A549 (cell line): ENCODE data around the gene TESMIN. TPM values are rescaled to one million over a fixed set of nuclear protein-coding genes. Genes with fewer than 3 reads are reported as not detected.

Experiments
- ATAC-seq, 2 experiments: fragments of 200-7000 bp in 1 of 2; fragments of >200 bp in 1 of 2; cut with Nextera tagmentation in 1 of 2; cut with Tn5 transposase in 1 of 2; 3 replicates each; pipeline versions ENCODE4 v1.8.0 to v1.9.1; 2018 to 2020; ENCODE audit warnings: mild to moderate bottlenecking in 1 of 2, moderate library complexity in 1 of 2
- CTCF ChIA-PET: fragments of 300-600 bp; sonication (Branson Sonifier 250); formaldehyde crosslinking; extraction: SDS; loops from one replicate; lab custom pipeline; 2021; ENCODE audit warnings: antibody characterized with exemption, inconsistent platforms; lab: Yijun Ruan, JAX
- POLR2A ChIA-PET: fragments of 350-600 bp; formaldehyde crosslinking; extraction: SDS; loops from one replicate; lab custom pipeline; 2021; ENCODE audit warnings: antibody characterized with exemption, inconsistent platforms; lab: Yijun Ruan, JAX
- DNase-seq, 2 experiments: peaks; one replicate each; pipeline versions ENCODE4 v3.0.0 to v3.0.0-alpha.2; 2011 to 2016; ENCODE audit warnings: low read depth in 1 of 2, low spot score in 1 of 2
- FAIRE-seq: peaks from 2 replicates; lab custom pipeline; 2011; peaks lifted over from hg19 to GRCh38; lab: Jason Lieb, UNC
- H3K27ac ChIP-seq, 2 experiments: fragments of >200 bp; sonication (Bioruptor Twin); formaldehyde crosslinking; 3 replicates each; pipeline ENCODE4 v1.5.1; 2016 to 2017
- H3K4me1 ChIP-seq: fragments of >200 bp; sonication (Bioruptor Twin); formaldehyde crosslinking; 3 replicates; pipeline ENCODE4 v1.6.1; 2016
- H3K4me2 ChIP-seq: fragments of >200 bp; sonication (Bioruptor Twin); formaldehyde crosslinking; 3 replicates; pipeline ENCODE4 v1.6.1; 2016
- H3K4me3 ChIP-seq: fragments of >200 bp; sonication (Bioruptor Twin); formaldehyde crosslinking; 3 replicates; pipeline ENCODE4 v1.5.1; 2016
- H3K9me3 ChIP-seq: fragments of >200 bp; sonication (Bioruptor Twin); formaldehyde crosslinking; 3 replicates; pipeline ENCODE4 v1.6.1; 2016
- CBX8 ChIP-seq: fragments of 200-600 bp; sonication (generic); IDR thresholded peaks from 2 replicates; pipeline ENCODE4 v1.6.1; 2016
- CEBPB ChIP-seq, 2 experiments: fragments of >200 bp in 1 of 2; sonication (Bioruptor Twin) in 1 of 2; formaldehyde crosslinking in 1 of 2; IDR thresholded peaks; 2 replicates each; pipeline ENCODE4 v1.6.1; 2012 to 2016
- CHD4 ChIP-seq: fragments of 200-600 bp; sonication (generic); IDR thresholded peaks from 2 replicates; pipeline ENCODE4 v1.6.1; 2016; ENCODE audit warnings: antibody characterized with exemption, mild to moderate bottlenecking, borderline replicate concordance
- EHMT2 ChIP-seq: fragments of 200-600 bp; sonication (generic); IDR thresholded peaks from 2 replicates; pipeline ENCODE4 v1.6.1; 2016; ENCODE audit warnings: antibody characterized with exemption, low read depth, mild to moderate bottlenecking, moderate library complexity
- EP300 ChIP-seq, 2 experiments: fragments of >200 bp; sonication (Bioruptor Twin); formaldehyde crosslinking; IDR thresholded peaks; 2 replicates in 1 of 2; 3 replicates in 1 of 2; pipeline ENCODE4 v1.6.1; 2016 to 2017
- FOXS1 ChIP-seq: fragments of 250-450 bp; sonication (Bioruptor Pico); IDR thresholded peaks from 2 replicates; pipeline ENCODE4 v1.5.0; 2020; ENCODE audit warnings: mild to moderate bottlenecking, moderate library complexity
- GATA3 ChIP-seq: IDR thresholded peaks from 2 replicates; pipeline ENCODE4 v1.6.1; 2012; ENCODE audit warnings: borderline replicate concordance
- HDAC2 ChIP-seq: fragments of 200-600 bp; sonication (generic); IDR thresholded peaks from 2 replicates; pipeline ENCODE4 v1.6.1; 2016
- HOXA7 ChIP-seq: fragments of 250-450 bp; sonication (Bioruptor Pico); IDR thresholded peaks from 2 replicates; pipeline ENCODE4 v1.5.0; 2020; ENCODE audit warnings: mild to moderate bottlenecking, moderate library complexity
- HOXB13 ChIP-seq: fragments of 250-450 bp; sonication (Bioruptor Pico); IDR thresholded peaks from 2 replicates; pipeline ENCODE4 v1.5.0; 2020; ENCODE audit warnings: low read depth, mild to moderate bottlenecking, moderate library complexity
- JUNB ChIP-seq: fragments of >200 bp; sonication (Bioruptor Twin); formaldehyde crosslinking; IDR thresholded peaks from 2 replicates; pipeline ENCODE4 v1.6.1; 2016
- NPAS2 ChIP-seq: fragments of 250-450 bp; sonication (Bioruptor Pico); IDR thresholded peaks from 2 replicates; pipeline ENCODE4 v1.8.0; 2022; ENCODE audit warnings: mild to moderate bottlenecking, moderate library complexity, borderline replicate concordance
- RAD21 ChIP-seq, 2 experiments: fragments of >200 bp in 1 of 2; sonication (Bioruptor Twin) in 1 of 2; formaldehyde crosslinking in 1 of 2; IDR thresholded peaks in 1 of 2; conservative IDR thresholded peaks in 1 of 2; 2 replicates in 1 of 2; 3 replicates in 1 of 2; pipeline ENCODE4 v1.6.1; 2012 to 2018; ENCODE audit warnings: inconsistent platforms in 1 of 2
- RARB ChIP-seq: fragments of 250-450 bp; sonication (Bioruptor Pico); IDR thresholded peaks from 2 replicates; pipeline ENCODE4 v1.8.0; 2021; ENCODE audit warnings: mild to moderate bottlenecking, moderate library complexity
- TFCP2L1 ChIP-seq: fragments of 250-450 bp; sonication (Bioruptor Pico); IDR thresholded peaks from 2 replicates; pipeline ENCODE4 v1.5.0; 2021; ENCODE audit warnings: mild to moderate bottlenecking
- ZC3H11A ChIP-seq: fragments of 450-650 bp; IDR thresholded peaks from 2 replicates; pipeline ENCODE4 v1.6.1; 2014; ENCODE audit warnings: antibody characterized with exemption, mild to moderate bottlenecking
- WGBS: methylation state at CpG from one replicate; pipeline ENCODE4 v1.1.6; 2017; ENCODE audit errors: missing lambda C conversion rate; 5-methylcytosine and 5-hydroxymethylcytosine counted together
- polyA plus RNA-seq, 4 experiments: library from polyadenylated mRNA; depleted of rRNA in 3 of 4; stranded (reverse); fragments of >200 nt; fragmentation: RNase III in 1 of 4; extraction: RNeasy Plus Mini Kit Qiagen cat#74134 plus additional on column Dnase treatment in 1 of 4; gene quantifications; 2 replicates in 3 of 4; 3 replicates in 1 of 4; pipeline ENCODE4 v1.2.3, GENCODE V29; 2011 to 2017
- TF ChIP-seq, protein P1 (sequence below): fragments of >200 bp; sonication (Bioruptor Twin); formaldehyde crosslinking; IDR thresholded peaks from 2 replicates; pipeline ENCODE4 v1.6.1; 2016
- TF ChIP-seq, protein P2 (sequence below): fragments of 150-350 bp; IDR thresholded peaks from 2 replicates; pipeline ENCODE4 v1.6.1; 2014; ENCODE audit warnings: low read depth, mild to moderate bottlenecking, low read length
- TF ChIP-seq, protein P3 (sequence below): fragments of 200-600 bp; sonication (generic); IDR thresholded peaks from 2 replicates; pipeline ENCODE4 v1.6.1; 2016; ENCODE audit warnings: antibody characterized with exemption, mild to moderate bottlenecking, moderate library complexity

TESMIN gene
- polyA plus RNA-seq, 2 of the 4 experiments (the other 2 are of a cell fraction), result 4.5 to 5.2 TPM

DNA sequence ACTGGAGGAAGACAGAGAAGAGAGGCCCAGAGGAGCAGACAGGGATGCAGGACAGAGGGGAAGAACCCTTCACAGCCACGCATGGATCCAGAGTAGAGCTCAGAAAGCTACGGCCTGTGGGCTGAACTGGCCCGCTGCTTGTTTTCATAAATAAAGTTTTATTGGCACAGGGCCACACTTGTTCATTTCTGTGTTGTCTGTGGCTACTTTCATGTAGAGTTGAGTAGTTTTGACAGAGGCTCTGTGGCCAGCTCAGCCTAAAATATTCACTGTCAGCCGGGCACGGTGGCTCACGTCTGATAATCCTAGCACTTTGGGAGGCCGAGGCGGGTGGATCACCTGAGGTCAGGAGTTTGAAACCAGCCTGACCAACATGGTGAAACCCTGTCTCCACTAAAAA, 93.2 kb downstream of the TESMIN start:
- FAIRE-seq, result no peak
- DNase-seq, result no peak
- ChIA-PET CTCF (interaction anchor here (1.1 kb wide), 1 partner anchor 74 kb away, joined by 3 read pairs; no protein-coding TSS in a partner anchor), POLR2A (no interaction called here)
- Histone ChIP-seq H3K9me3 (peaks cover 8% of the 10 kb centered on the region; the same call in 2 of the 3 replicates), H3K27ac (no peak overlapping the region), H3K4me3 (no peak overlapping the region), H3K4me2 (no peak overlapping the region), H3K4me1 (peaks cover 10% of the 10 kb centered on the region; the same call in 2 of the 3 replicates)
- TF ChIP-seq HOXB13 (CRISPR knock-in tag), result no peak
- no peak for TF ChIP-seq CEBPB (IDR thresholded peaks at IDR 0.05)
- TF ChIP-seq CHD4, result no peak
- TF ChIP-seq HOXA7 (CRISPR knock-in tag), result no peak
- TF ChIP-seq JUNB, result no peak
- TF ChIP-seq TFCP2L1 (CRISPR knock-in tag), result no peak
- TF ChIP-seq, protein P1, sequence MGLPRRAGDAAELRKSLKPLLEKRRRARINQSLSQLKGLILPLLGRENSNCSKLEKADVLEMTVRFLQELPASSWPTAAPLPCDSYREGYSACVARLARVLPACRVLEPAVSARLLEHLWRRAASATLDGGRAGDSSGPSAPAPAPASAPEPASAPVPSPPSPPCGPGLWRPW, result no peak
- no peak for TF ChIP-seq ZC3H11A
- TF ChIP-seq HDAC2, result no peak
- no peak for TF ChIP-seq RARB (CRISPR knock-in tag)
- no peak for TF ChIP-seq FOXS1 (CRISPR knock-in tag)
- TF ChIP-seq NPAS2 (CRISPR knock-in tag), result no peak
- TF ChIP-seq RAD21 (conservative IDR thresholded peaks at IDR 0.05 in 1 of 2, IDR thresholded peaks at IDR 0.05 in 1 of 2), result no peak
- TF ChIP-seq EHMT2, result no peak
- TF ChIP-seq CBX8, result no peak
- TF ChIP-seq, protein P2, sequence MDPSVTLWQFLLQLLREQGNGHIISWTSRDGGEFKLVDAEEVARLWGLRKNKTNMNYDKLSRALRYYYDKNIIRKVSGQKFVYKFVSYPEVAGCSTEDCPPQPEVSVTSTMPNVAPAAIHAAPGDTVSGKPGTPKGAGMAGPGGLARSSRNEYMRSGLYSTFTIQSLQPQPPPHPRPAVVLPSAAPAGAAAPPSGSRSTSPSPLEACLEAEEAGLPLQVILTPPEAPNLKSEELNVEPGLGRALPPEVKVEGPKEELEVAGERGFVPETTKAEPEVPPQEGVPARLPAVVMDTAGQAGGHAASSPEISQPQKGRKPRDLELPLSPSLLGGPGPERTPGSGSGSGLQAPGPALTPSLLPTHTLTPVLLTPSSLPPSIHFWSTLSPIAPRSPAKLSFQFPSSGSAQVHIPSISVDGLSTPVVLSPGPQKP, result no peak
- TF ChIP-seq EP300 (IDR thresholded peaks at IDR 0.05), result no peak
- TF ChIP-seq, protein P3, sequence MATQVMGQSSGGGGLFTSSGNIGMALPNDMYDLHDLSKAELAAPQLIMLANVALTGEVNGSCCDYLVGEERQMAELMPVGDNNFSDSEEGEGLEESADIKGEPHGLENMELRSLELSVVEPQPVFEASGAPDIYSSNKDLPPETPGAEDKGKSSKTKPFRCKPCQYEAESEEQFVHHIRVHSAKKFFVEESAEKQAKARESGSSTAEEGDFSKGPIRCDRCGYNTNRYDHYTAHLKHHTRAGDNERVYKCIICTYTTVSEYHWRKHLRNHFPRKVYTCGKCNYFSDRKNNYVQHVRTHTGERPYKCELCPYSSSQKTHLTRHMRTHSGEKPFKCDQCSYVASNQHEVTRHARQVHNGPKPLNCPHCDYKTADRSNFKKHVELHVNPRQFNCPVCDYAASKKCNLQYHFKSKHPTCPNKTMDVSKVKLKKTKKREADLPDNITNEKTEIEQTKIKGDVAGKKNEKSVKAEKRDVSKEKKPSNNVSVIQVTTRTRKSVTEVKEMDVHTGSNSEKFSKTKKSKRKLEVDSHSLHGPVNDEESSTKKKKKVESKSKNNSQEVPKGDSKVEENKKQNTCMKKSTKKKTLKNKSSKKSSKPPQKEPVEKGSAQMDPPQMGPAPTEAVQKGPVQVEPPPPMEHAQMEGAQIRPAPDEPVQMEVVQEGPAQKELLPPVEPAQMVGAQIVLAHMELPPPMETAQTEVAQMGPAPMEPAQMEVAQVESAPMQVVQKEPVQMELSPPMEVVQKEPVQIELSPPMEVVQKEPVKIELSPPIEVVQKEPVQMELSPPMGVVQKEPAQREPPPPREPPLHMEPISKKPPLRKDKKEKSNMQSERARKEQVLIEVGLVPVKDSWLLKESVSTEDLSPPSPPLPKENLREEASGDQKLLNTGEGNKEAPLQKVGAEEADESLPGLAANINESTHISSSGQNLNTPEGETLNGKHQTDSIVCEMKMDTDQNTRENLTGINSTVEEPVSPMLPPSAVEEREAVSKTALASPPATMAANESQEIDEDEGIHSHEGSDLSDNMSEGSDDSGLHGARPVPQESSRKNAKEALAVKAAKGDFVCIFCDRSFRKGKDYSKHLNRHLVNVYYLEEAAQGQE, result no peak
- no peak for TF ChIP-seq GATA3
- ATAC-seq, result no peak
- 93% methylated on average over 8 of the region's 8 CpGs for WGBS

Other genes starting within 250 kb of the TESMIN start
- 2.2 and 2.5 TPM in 2 replicates for gene GAL, start 67.0 kb downstream of the TESMIN start, polyA plus RNA-seq (2011; rRNA removed)
- gene GAL, start 67.0 kb downstream of the TESMIN start, polyA plus RNA-seq (2017; fragmentation: RNase III; extraction: RNeasy Plus Mini Kit Qiagen cat#74134 plus additional on column Dnase treatment), result 7.9 to 9.8 TPM (median 8.6 TPM) in 3 replicates
- gene CPT1A, start 90.4 kb upstream of the TESMIN start, polyA plus RNA-seq (2011; rRNA removed), result 15.0 and 27.5 TPM in 2 replicates
- gene CPT1A, start 90.4 kb upstream of the TESMIN start, polyA plus RNA-seq (2017; fragmentation: RNase III; extraction: RNeasy Plus Mini Kit Qiagen cat#74134 plus additional on column Dnase treatment), result 19.3 to 21.4 TPM (median 20.5 TPM) in 3 replicates
- gene MRPL21, start 152.3 kb upstream of the TESMIN start, polyA plus RNA-seq (2011; rRNA removed), result 110 and 131 TPM in 2 replicates
- gene MRPL21, start 152.3 kb upstream of the TESMIN start, polyA plus RNA-seq (2017; fragmentation: RNase III; extraction: RNeasy Plus Mini Kit Qiagen cat#74134 plus additional on column Dnase treatment), result 113 to 131 TPM (median 116 TPM) in 3 replicates
- 11.9 and 15.7 TPM in 2 replicates for gene IGHMBP2, start 152.4 kb upstream of the TESMIN start, polyA plus RNA-seq (2011; rRNA removed)
- gene IGHMBP2, start 152.4 kb upstream of the TESMIN start, polyA plus RNA-seq (2017; fragmentation: RNase III; extraction: RNeasy Plus Mini Kit Qiagen cat#74134 plus additional on column Dnase treatment), result 12.4 to 12.8 TPM (median 12.8 TPM) in 3 replicates
- gene MRGPRD, start 229.5 kb upstream of the TESMIN start, polyA plus RNA-seq (2011; rRNA removed), result not detected in 2 replicates
- not detected in 3 replicates for gene MRGPRD, start 229.5 kb upstream of the TESMIN start, polyA plus RNA-seq (2017; fragmentation: RNase III; extraction: RNeasy Plus Mini Kit Qiagen cat#74134 plus additional on column Dnase treatment)